ENCODE data around the gene GRB14.
"Not testable (repeated sequence)": the region's sequence is repeated elsewhere in the genome, so short reads cannot be mapped to it uniquely, and the experiment has no call there.

Gene GRB14

GRCh38 chr2:164642268-164642667 lies 21.0 kb upstream of the GRB14 start:
- TF ChIP-seq, protein P1, sequence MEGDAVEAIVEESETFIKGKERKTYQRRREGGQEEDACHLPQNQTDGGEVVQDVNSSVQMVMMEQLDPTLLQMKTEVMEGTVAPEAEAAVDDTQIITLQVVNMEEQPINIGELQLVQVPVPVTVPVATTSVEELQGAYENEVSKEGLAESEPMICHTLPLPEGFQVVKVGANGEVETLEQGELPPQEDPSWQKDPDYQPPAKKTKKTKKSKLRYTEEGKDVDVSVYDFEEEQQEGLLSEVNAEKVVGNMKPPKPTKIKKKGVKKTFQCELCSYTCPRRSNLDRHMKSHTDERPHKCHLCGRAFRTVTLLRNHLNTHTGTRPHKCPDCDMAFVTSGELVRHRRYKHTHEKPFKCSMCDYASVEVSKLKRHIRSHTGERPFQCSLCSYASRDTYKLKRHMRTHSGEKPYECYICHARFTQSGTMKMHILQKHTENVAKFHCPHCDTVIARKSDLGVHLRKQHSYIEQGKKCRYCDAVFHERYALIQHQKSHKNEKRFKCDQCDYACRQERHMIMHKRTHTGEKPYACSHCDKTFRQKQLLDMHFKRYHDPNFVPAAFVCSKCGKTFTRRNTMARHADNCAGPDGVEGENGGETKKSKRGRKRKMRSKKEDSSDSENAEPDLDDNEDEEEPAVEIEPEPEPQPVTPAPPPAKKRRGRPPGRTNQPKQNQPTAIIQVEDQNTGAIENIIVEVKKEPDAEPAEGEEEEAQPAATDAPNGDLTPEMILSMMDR (IDR thresholded peaks at IDR 0.05): no peak
- H3K27ac ChIP-seq: no peak overlapping the region

DNA sequence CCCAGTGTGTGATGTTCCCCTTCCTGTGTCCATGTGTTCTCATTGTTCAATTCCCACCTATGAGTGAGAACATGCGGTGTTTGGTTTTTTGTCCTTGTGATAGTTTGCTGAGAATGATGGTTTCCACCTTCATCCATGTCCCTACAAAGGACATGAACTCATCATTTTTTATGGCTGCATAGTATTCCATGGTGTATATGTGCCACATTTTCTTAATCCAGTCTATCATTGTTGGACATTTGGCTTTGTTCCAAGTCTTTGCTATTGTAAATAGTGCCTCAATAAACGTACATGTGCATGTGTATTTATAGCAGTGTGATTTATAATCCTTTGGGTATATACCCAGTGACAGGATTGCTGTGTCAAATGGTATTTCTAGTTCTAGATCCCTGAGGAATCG lies 7.0 kb upstream of the GRB14 start:
- H3K27ac ChIP-seq: not testable (repeated sequence)

GRCh38 chr2:164625378-164625971 lies 4.2 kb upstream of the GRB14 start:
- H3K27ac ChIP-seq: no peak overlapping the region
- TF ChIP-seq, protein P1 (IDR thresholded peaks at IDR 0.05): no peak

DNA sequence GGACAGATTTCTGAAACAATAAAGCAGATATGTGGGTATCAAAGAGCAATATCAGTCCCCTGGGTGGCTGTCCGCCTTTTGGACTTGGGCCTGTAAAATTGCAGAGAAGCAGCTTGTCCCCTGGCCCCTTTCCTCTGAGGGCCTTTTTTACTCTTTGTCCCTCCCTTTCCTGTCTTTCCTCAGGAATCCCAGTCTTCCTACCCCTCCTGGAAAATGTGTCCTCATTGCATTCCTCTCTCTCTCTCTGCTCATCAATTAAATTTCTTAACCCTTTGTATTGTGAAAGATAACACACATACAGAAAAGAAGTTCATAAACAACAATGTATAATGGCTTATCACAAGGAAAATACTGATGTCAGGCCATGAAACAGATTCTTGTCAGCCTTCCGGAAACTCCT lies 3.0 kb upstream of the GRB14 start:
- no peak overlapping the region for H3K27ac ChIP-seq
- TF ChIP-seq ZFX (IDR thresholded peaks at IDR 0.05; ENCODE audit: borderline replicate concordance): no peak

- no peak overlapping the region for H3K27ac ChIP-seq
- no peak for TF ChIP-seq ZFX (IDR thresholded peaks at IDR 0.05; ENCODE audit: borderline replicate concordance)
- TF ChIP-seq, protein P1 (IDR thresholded peaks at IDR 0.05): no peak
Observed at GRCh38 chr2:164622338-164623106, 1.2 kb upstream of the GRB14 start.

DNA sequence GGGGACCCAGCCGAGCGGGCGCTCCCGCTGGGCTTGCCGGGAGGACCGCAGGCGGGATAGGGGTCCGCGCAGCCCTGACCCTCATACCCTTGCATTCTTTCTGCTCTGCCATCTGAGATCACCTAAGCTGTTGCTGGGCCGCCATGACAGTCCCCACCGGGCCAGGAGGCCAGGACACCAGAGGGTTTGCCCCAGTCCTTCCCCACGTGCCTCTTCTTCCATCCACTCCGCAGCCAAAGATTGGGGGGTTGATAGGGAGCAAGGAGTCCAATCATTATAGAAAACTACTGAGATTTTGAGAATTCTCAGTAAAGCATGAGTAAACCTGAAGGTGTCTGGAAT lies 453 bp upstream of the GRB14 start:
- peak overlapping the region; percentile 65 for H3K27ac ChIP-seq
- TF ChIP-seq ZFX (IDR thresholded peaks at IDR 0.05; ENCODE audit: borderline replicate concordance): no peak
- TF ChIP-seq, protein P1 (IDR thresholded peaks at IDR 0.05): no peak

DNA sequence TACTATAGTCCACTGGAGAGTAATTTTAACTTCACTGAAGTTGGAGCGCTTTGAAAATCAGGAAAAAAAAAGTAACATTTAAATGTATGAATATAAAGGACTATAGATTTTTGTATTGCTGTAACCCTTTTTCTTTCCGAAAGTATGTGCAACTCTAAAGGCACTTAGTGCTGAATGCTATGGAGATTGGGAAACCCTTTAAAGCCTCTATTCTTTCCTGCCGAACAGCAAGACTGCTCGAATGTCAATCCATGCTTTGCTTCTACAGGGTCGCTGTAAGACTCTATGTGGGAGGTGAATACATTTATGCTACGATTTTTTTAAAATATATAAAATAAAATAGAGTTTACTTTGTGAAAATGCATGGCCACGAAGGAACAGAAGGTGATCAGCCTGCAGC lies 825 bp downstream of the GRB14 start:
- peak overlapping the region; percentile 65 for H3K27ac ChIP-seq
- TF ChIP-seq ZFX (IDR thresholded peaks at IDR 0.05; ENCODE audit: borderline replicate concordance): no peak
- TF ChIP-seq, protein P1 (IDR thresholded peaks at IDR 0.05): no peak

DNA sequence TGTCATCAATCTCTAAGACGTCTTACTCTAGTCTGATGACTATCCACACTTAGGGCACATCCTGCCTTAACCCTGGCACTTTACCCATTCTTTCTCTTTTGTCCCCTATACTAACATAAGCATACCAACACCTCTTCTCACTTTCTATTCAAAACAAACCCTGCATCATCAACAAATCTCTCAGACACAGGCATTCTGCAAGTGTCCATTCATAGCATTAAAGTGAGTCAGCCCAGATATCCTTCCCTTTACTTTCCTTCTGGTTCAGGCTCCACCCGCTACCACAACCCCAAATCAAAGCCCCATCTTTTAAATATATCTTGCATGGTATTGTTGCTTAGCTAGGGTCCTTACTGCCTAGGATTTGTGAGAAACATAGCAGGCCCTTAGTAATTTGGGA lies 3.8 kb downstream of the GRB14 start:
- H3K27ac ChIP-seq: no peak overlapping the region
- TF ChIP-seq, protein P1 (IDR thresholded peaks at IDR 0.05): no peak
- no peak for TF ChIP-seq ZFX (IDR thresholded peaks at IDR 0.05; ENCODE audit: borderline replicate concordance)
